Right atrium auricular region (tissue), 2 donors: ENCODE results near the gene AMH. TPM values are rescaled to one million over a fixed set of nuclear protein-coding genes. Genes with fewer than 3 reads are reported as not detected.

Experiments
- DNase-seq: peaks from one replicate; pipeline ENCODE4 v3.0.0-alpha.2; 2019; ENCODE audit warnings: low spot score
- H3K27ac ChIP-seq, 2 donors: fragments of 200-600 bp; sonication (generic); 1 replicate in 1 of 2; 2 replicates in 1 of 2; pipeline ENCODE4 v1.5.1; 2016 to 2019
- H3K27me3 ChIP-seq, 2 donors: fragments of 200-600 bp; sonication (generic); one replicate each; pipeline versions ENCODE4 v1.5.1 to v1.6.0; 2017 to 2019
- H3K36me3 ChIP-seq: fragments of 200-600 bp; sonication (generic); one replicate; pipeline ENCODE4 v1.5.1; 2016
- H3K4me1 ChIP-seq, 2 donors: fragments of 200-600 bp; sonication (generic); one replicate each; pipeline versions ENCODE4 v1.5.1 to v1.6.0; 2017 to 2019
- H3K4me3 ChIP-seq, 2 donors: fragments of 200-600 bp; sonication (generic); 1 replicate in 1 of 2; 2 replicates in 1 of 2; pipeline ENCODE4 v1.5.1; 2017 to 2019; ENCODE audit warnings: mild to moderate bottlenecking in 1 of 2, moderate library complexity in 1 of 2
- H3K9me3 ChIP-seq, 2 donors: fragments of 200-600 bp; sonication (generic); one replicate each; pipeline ENCODE4 v1.5.1; 2019
- CTCF ChIP-seq, 2 donors: fragments of 200-600 bp; sonication (generic); IDR thresholded peaks; one replicate each; pipeline ENCODE4 v1.5.1; 2019; ENCODE audit warnings: antibody characterized with exemption in 2 of 2
- total RNA-seq, 2 donors: library from RNA; depleted of rRNA; stranded (reverse); fragments of >200 nt; gene quantifications; one replicate each; pipeline ENCODE4 v1.1.0, GENCODE V29; 2016

AMH gene
- total RNA-seq, 2 donors from 2014 or later: 0.98 TPM; not detected in 1

- Histone ChIP-seq H3K36me3 (peaks cover 79% of the 10 kb centered on the region), H3K27ac (no peak overlapping the region), H3K27me3 (no peaks in the 10 kb centered on the region), H3K9me3 (no peaks in the 10 kb centered on the region), H3K4me3 (no peak overlapping the region), H3K4me1 (peaks cover 0 to 12% of the 10 kb centered on the region in 2 donors)
- TF ChIP-seq CTCF (IDR thresholded peaks at IDR 0.05): no peak
- no peak for DNase-seq
Observed at GRCh38 chr19:2226840-2227360, 22.2 kb upstream of the AMH start.

DNA sequence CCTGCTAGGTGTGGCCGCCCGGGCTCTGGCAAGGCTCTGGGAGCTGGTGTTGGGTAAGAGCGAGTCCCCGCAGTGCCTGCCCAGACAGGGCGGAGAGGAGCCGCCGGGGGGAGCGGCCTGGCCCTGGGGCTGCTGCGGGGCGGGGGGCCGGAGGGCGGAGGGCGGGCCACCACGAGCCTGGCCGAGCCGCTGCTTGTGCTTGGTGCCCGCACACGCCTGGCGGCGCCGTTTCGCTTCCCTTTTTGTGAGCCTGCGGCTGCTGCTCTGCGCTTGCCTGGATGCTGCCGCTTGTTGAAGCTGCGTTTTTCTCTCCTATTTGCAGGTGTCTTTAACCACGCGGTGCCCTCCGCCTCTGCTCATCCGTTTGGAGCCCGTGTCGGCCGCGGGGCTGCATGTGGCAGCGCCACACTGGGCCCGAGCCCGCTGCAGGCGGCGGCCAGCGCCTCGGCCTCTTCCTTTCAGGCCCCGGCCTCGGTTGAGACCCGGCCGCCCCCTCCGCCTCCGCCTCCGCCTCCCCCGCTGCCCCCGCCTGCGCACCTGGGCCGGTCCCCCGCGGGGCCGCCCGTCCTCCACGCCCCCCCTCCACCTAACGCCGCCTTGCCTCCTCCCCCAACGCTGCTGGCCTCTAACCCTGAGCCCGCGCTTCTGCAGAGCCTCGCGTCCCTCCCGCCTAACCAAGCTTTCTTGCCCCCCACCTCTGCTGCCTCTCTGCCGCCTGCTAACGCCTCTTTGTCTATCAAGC is 21.5 kb upstream of the AMH start:
- DNase-seq: no peak
- H3K36me3 ChIP-seq: peaks cover 72% of the 10 kb centered on the region

GRCh38 chr19:2228157-2229030 is 20.7 kb upstream of the AMH start:
- Histone ChIP-seq H3K27ac (no peak overlapping the region), H3K27me3 (no peaks in the 10 kb centered on the region), H3K4me3 (no peak overlapping the region), H3K36me3 (peaks cover 71% of the 10 kb centered on the region), H3K4me1 (peaks cover 0 to 14% of the 10 kb centered on the region in 2 donors), H3K9me3 (no peaks in the 10 kb centered on the region)
- no peak for DNase-seq
- TF ChIP-seq CTCF (IDR thresholded peaks at IDR 0.05): no peak

More for the DNA sequence above, 21.5 kb upstream of the AMH start:
- TF ChIP-seq CTCF (IDR thresholded peaks at IDR 0.05): no peak
- Histone ChIP-seq H3K27ac (no peak overlapping the region), H3K9me3 (no peaks in the 10 kb centered on the region), H3K27me3 (no peaks in the 10 kb centered on the region), H3K4me3 (no peak overlapping the region), H3K4me1 (peaks cover 0 to 14% of the 10 kb centered on the region in 2 donors)

GRCh38 chr19:2229103-2230032 is 19.8 kb upstream of the AMH start:
- H3K9me3 ChIP-seq: no peaks in the 10 kb centered on the region
- no peak overlapping the region for H3K4me3 ChIP-seq
- TF ChIP-seq CTCF (IDR thresholded peaks at IDR 0.05): no peak
- peaks cover 0 to 23% of the 10 kb centered on the region in 2 donors for H3K4me1 ChIP-seq
- H3K27me3 ChIP-seq: no peaks in the 10 kb centered on the region
- peaks cover 68% of the 10 kb centered on the region for H3K36me3 ChIP-seq
- DNase-seq: no peak
- H3K27ac ChIP-seq: no peak overlapping the region

- Histone ChIP-seq H3K27me3 (no peaks in the 10 kb centered on the region), H3K27ac (no peak overlapping the region), H3K9me3 (no peaks in the 10 kb centered on the region), H3K4me1 (peaks cover 0 to 30% of the 10 kb centered on the region in 2 donors), H3K36me3 (peaks cover 65% of the 10 kb centered on the region), H3K4me3 (no peak overlapping the region)
- TF ChIP-seq CTCF (IDR thresholded peaks at IDR 0.05): no peak
- DNase-seq: no peak
Observed at GRCh38 chr19:2230033-2230531, 19.0 kb upstream of the AMH start.
